HG03066 (cell line): ENCODE data around the gene CAND2.
"Not testable (repeated sequence)": the region's sequence is repeated elsewhere in the genome, so short reads cannot be mapped to it uniquely, and the experiment has no call there.

Experiments used
- ATAC-seq: cut with Tn5 transposase; IDR thresholded peaks from one replicate; pipeline ENCODE4 v1.9.1; 2021; ENCODE audit warnings: low read depth; ENCODE audit not compliant: unreplicated experiment

The CAND2 gene

DNA sequence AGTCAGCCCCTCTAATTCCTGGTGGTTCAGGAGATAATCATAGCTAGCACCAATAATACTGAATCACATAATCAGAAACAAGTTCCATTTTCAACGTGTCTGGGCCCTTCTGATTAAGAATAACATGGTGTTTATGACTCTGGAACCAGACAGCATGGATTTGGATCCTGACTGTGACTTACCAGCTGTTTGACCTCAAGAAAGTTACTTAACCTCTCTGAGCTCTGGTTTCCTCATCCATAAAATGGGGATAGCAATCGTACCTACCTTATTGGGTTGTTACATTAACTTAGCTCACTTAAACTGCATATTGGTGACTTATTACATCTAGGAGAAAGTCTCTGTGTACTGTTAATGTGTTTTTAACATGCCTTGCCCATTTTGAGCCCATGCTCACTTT, 26.7 kb upstream of the CAND2 start:
- ATAC-seq: no peak

DNA sequence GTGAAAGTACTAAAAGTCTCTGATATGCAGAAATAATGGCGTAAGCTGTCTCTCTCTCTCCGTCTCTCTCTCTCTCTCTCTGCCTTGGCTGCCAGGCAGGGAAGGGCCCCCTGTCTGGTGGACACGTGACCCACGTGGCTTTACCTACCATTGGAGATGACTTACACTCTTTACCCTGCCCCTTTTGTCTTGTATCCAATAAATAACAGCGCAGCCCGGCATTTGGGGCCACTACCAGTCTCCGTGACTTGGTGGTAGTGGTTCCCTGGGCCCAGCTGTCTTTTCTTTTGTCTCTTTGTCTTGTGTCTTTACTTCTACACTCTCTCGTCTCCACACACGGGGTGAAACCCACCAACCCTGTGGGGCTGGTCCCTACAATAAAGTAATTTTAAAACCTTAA, 25.2 kb upstream of the CAND2 start:
- no peak for ATAC-seq

DNA sequence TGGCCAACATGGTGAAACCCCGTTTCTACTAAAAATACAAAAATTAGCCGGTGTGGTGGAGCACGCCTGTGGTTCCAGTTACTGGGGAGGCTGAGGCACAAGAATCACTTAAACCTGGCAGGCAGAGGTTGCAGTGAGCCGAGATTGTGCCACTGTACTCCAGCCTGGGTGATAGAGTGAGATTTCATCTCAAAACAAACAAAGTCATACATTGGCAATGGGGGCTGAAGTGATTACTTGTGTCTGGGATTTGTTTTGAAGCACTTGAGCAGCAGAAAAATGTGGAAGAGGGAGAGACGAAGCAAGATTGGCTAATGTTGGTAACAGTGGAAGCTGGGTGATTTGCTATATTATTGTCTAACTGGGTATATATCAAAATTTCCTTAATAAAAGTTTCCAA, 24.0 kb upstream of the CAND2 start:
- ATAC-seq: no peak

DNA sequence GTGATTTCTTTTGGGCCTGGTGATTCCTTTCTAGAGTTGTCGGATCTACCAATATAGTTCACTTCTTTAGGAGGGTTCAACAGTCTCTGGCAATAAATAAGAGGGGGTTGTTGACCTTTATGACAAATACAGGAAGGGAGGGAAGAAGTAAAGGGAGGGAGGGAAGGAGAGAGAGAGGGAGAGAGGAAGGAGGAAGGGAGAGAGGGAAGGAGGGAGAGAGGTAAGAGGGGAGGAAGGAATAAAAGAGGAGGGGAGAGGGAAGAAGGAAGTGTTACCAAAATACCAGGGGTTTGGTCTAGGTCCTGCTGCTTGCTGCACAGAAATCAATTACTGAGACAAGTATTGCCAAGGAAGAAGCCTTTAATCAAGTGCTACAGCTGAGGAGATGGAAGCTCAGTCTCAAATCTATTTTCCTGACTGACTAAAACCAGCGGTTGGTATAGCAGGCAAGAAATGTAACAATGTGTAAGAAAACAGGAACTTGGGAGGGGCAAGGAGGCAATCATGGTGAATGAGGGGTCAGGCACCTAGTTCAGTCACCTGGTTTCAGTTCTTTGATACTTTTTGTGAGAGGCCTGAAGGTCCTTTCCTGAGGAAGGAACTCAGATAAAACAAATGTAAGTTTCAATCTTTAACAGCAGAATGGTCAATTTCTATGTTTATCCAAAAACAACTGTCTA, 23.3 kb upstream of the CAND2 start:
- no peak for ATAC-seq

DNA sequence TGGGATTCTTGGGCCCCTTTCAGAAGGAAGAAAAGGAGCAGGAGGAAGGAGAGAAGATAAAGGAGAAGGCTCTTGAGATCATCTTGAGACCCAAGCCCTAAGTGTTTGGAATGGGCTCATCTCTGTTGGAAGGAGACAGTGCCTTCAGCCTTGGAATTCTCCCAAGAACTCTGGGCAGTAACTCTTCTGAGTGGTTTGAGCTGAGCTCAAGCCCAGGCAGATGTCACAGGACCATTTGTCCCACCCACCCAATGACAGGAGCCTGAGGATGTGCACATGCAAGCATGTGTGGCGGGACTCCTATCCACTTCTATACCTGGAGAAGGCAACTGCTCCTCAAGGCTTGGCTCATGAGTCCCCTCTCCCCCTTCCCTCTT, 22.8 kb upstream of the CAND2 start:
- ATAC-seq: no peak

DNA sequence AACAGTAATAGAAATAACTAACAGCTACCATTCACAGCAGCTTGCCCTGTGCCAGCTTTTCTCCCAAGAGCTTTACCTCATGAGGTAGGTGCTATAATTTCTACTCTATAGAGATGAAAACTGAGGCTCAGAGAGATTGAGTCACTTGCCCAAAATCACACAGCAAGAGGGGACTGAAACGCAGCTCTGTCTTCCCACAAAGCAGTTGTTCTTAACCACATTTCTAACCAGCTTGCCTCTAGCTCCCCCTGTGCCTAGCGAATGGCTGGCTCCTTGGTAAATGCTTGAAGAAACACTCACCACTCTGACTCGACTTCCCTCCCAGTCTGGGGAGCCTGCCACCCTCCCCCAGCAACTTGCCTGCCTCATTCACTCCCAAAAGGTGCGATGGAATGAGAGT, 21.9 kb upstream of the CAND2 start:
- no peak for ATAC-seq

DNA sequence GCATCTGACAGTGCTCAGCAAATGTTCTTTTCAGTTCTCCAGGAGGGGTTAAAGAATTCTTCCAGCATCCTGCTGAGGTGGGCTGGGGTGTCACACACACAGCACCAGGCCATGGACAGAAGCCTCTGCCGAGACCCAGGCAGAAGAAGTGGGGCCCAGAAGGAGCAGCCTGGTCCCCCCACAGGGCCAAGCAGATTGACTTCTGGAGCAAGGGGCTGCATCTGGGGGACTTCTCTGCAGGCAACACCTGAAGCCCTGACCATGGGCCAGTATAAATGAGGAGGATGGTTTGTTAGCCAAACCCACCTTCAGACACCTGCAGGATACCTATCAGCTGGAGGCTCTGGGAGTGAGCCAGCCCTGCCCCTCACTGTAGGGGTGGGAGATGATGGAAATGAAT, 21.3 kb upstream of the CAND2 start:
- no peak for ATAC-seq

DNA sequence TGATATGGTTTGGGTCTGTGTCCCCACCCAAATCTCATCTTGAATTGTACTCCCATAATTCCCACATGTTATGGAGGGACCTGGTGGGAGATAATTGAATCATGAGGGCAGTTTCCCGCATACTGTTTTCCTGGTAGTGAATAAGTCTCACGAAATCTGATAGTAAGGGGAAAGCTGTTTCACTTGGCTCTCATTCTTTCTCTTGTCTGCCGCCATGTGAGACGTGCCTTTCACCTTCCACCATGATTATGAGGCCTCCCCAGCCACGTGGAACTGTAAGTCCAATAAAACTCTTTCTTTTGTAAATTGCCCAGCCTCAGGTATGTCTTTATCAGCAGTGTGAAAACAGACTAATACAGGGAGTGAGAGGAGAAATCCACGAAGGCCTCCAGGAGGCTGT, 20.5 kb upstream of the CAND2 start:
- ATAC-seq: not testable (repeated sequence)

DNA sequence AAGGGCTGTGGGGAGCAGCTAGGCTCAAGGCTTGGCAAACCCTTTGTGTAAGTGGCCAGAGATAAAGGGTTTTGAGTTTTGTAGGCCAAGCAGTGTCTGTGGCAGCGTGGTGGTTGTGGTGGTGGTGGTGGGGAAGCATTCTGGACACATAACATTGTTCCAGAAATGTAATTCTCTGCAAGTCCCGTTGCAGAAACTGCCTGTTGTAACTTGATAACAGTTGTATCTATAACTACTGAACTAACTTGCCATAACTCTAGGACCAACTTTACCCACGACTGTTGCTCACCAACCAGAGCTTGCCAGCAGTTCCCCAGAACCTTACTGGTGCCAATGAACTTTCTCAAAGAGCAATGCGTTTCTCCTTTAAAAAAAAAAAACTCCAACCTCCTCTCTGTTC, 19.3 kb upstream of the CAND2 start:
- no peak for ATAC-seq

DNA sequence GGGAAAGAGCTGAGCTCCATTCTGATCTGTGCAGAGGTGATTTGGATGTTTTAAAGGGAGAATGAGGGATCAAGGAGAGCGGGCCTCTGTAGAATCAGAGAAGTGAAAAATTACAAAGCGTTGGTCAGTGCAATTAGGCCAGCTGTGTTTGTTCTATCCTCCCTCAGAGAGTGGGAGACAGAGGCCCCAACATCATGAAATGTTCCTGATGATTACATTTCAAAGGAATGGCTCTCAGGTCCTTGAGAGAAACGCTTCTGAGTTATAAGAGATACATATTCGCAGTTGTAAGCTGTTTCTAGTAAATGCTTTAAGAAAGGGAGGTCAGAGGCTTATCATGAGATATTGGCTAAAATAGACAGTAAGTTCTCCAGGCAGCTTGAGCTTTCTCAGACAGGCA, 15.7 kb upstream of the CAND2 start:
- ATAC-seq: no peak

DNA sequence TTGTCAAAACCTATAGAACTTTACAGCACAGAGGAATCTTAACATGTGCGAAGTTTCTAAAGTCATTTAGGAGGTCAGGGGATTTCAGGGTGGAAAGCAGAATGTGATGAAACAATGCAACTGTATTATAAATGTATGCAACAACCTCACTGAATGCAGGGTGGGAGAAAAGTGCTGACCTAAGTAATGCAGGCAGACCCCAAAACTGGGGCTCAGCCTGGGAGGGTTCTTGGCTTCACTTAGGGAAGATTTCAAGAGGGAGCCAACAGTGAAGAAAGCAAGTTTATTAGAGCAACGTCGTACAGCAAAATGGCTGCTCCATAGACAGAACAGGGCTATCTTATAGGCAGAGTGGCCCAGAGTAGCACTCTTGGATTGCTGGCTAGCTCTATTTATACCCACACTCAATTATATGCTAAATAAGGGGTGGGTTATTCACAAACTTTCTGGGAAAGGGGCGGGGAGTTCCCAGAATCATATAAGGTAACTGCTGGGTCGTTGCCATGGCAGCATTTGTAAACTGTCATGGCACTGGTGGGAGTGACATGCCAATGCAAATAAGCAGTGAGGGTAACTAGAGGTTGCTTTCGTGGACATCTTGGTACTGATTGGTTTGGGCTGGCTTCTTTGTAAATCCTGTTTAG, 14.2 kb upstream of the CAND2 start:
- no peak for ATAC-seq

DNA sequence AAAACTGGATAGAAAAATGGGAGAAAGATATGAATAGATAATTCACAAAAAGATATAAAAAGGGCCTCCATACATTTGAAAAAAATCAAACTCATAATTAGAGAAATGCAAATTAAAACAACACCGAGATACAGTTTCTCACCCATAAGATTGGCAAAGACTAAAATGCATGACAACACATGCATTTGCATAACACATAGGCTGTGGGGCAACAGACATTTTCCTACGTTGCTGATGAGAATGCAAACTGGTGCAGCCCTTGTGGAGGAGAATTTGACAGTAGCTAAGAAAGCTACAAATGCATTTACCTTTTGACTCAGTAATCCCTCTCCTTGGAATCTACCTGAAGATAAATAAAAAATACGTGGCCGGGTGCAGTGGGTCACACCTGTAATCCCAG, 11.4 kb upstream of the CAND2 start:
- ATAC-seq: no peak

DNA sequence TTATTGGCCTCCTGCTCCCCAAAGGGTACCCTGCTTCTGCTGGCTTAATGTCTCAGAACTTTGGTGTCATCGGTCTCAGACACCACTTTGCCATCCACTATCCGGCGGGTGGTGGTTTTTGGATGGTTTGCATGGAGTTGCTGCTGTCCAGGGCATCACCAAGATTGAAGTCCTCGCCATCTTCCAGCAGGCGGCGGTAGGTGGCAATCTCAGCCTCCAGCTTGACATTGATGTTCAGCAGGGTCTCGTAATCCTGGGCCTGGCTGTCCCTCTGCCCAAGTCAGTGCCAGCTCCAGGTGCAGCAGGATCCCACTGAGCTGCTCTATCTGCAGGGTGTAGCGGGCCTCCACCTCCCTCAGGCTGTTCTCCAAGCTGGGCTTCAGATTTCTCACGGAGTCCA, 9.1 kb upstream of the CAND2 start:
- ATAC-seq: not testable (repeated sequence)

DNA sequence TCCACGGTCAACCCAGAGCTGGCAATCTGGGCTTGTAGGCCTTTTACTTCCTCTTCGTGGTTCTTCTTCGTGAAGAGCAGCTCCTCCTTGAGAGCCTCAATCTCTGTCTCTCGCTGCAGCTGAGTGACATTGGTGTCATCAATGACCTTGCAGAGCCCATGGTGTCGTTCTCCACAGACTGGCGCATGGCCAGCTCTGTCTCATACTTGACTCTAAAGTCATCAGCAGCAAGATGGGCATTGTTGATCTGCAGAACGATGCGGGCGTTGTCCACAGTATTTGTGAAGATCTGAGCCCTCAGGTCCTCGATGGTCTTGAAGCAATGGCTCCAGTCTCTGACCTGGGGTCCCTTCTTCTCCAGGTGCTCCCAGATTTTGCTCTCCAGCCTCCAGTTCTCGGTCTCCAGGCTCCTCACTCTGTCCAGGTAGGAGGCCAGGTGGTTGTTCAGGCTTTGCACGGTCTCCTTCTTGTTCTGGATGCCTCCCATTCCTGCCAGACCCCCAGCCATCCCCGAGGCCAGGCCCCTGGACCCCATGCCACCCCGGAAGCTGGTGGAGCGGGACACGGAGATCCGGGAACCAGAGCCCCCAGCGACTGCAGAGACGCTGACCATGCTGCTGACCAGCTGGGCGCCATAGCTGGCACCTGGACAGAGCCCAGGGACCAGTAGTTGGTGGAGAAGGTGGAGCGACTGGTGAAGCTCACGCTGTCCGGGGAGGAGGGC, 8.4 kb upstream of the CAND2 start:
- ATAC-seq: not testable (repeated sequence)

DNA sequence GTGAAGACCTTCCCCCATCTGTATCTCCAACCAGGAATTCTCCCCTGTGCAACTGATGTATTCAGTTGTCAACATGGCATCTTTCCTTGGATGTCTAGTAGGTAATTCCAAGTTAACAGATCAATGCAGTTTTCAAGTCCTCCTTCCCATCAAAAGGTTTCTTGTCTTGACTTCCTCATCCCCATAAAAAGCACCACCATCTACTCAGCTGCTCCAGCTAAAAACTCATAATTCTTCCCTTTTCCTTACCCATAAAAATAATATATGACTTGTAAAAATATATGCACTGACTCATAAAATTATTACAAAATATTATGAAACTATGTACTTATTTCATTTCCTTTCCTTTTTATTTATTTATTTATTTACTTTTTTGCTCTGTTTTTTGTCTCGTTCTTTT, 5.0 kb upstream of the CAND2 start:
- ATAC-seq: no peak

DNA sequence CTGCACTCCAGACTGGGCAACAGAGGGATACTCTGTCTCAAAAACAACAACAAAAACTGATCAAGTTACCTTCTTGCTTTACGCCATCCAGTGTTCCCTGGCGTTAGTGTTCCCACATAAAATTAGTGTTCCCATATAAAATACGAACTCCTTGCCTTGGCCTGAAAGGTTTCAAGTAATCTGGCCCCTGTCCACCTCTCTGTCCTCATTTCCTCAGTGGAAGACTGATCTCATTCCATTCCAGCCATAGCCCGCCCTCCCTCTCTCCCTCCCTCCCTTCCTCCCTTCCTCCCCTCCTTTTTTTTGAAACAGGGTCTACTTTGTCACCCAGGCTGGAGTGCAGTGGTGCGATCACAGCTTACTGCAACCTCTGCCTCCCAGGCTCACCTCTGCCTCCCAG, 2.8 kb upstream of the CAND2 start:
- no peak for ATAC-seq

DNA sequence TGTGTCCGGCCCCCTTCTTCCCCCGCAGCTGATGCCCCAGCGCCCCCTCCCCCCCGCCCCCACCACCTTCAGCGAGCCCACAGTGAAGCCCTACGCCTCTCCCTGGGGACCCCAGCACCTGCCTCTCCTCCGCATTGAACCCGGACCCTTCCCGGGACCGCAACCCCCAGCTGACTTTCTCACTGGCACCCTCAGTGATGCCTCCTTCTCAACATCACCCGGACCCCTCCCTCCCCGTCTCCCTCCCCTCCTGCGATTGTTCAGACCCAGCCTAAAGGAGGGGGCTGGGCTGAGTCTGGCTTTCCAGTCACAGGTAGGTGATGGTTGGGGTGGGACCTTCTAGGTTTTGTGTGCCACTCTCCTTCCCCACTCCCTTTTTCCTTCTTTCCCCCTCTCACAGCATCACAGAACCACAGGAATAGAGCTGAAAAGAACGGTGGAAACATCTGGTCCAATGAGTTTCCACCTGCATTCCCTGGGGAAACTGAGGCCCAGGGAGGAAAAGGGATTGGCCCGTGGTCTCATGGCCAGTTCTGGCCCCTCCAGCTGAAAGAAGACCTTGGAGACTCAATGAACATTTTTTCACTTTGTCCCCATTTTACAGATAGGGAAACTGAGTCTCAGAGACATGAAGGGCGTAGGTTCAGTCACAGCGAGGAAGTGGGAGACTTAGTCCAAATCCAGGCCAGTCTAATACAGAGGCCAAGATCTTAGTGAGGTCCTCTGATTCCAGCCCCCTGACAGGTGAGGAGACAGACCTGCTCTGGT, 828 bp downstream of the CAND2 start:
- ATAC-seq: no peak

DNA sequence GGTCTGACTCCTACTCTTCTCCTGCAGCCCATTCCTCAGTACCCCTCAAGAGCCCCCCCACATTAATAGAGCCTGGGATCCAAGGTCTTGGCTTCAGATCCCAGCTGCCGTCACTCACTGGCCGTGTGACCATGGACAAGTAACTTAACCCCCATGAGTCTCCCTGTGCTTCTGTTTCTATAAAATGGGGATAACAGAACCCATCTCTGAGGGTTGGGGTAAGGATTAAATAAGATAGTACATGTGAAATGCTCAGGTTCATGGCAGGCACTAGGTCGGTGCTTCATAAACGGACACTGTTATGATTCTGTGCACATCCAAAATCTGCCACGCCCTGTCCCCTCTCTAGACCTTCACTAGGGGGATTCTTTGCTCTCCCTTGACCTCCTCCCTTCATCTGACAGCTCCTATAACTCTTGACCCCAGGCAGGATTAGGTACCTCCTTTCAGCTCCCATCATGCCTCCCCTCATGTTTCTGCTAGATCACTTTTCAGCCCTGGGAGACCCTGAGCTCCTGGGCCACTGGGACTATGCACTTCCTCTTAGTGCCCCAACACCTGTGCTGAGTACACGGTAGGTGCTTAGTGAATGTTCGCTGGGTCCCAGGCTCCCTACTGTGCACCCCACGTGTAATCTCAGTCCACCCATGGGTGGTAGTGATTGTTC, 1.5 kb downstream of the CAND2 start:
- no peak for ATAC-seq

DNA sequence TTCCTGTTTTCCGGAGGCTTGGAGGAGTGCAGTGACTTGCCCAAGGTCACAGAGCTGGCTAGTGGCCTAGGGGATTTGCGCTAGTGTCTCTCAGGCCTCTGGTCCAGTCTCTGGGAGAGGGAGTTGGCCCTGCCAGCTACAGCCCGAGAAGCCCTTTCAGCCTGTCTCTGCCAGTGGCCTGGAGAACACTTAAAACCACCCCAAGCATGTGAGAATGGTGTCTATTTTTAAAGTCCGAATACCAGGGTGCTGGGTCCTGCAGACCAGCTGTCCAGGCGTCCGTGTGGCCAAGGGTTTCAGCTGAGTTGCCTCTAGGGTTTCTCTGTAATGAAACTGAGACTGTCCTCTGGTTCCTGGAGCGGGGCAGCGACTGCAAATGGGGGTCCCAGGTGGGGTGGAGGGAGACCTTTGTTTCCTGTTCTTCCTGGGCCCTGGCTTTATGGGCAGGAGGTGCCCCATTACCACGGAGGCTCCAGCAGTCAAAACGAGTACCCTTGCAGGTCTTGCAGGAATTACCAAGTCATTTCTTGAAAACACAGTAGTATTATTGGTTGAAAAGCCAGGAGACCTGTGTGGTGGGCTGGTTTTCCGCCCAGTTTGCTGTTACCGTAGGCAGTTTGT, 2.2 kb downstream of the CAND2 start:
- ATAC-seq: no peak
